Gastrocnemius medialis (tissue), 4 donors: Measurements from ENCODE around the gene HNRNPR.

Experiments used
- CTCF ChIP-seq, 5 experiments: fragments of 450-650 bp in 3 of 5; fragments of 200-600 bp in 2 of 5; sonication (generic) in 2 of 5; IDR thresholded peaks in 4 of 5; conservative IDR thresholded peaks in 1 of 5; 1 replicate in 4 of 5; 2 replicates in 1 of 5; pipeline ENCODE4 v1.5.1; 2016 to 2019; ENCODE audit warnings: antibody characterized with exemption in 5 of 5, mild to moderate bottlenecking in 3 of 5, moderate library complexity in 3 of 5
- POLR2A ChIP-seq, 2 donors: fragments of 450-650 bp; IDR thresholded peaks; one replicate each; pipeline ENCODE4 v1.6.1; 2017; ENCODE audit warnings: antibody characterized with exemption in 2 of 2, mild to moderate bottlenecking in 2 of 2, moderate library complexity in 2 of 2

GRCh38 chr1:23290836-23291565 lies 53.1 kb downstream of the HNRNPR start:
- TF ChIP-seq CTCF (IDR thresholded peaks at IDR 0.05 in 4 of 5, conservative IDR thresholded peaks at IDR 0.05 in 1 of 5) (no peak), POLR2A (IDR thresholded peaks at IDR 0.05) (no peak)
